Measurements from ENCODE around the gene AFG1L. TPM values are rescaled to one million over a fixed set of nuclear protein-coding genes. Genes with fewer than 3 reads are reported as not detected.

The AFG1L gene
- total RNA-seq, 4 donors from 2014 or later = 6.7 to 8.6 (median 7.4) TPM

DNA sequence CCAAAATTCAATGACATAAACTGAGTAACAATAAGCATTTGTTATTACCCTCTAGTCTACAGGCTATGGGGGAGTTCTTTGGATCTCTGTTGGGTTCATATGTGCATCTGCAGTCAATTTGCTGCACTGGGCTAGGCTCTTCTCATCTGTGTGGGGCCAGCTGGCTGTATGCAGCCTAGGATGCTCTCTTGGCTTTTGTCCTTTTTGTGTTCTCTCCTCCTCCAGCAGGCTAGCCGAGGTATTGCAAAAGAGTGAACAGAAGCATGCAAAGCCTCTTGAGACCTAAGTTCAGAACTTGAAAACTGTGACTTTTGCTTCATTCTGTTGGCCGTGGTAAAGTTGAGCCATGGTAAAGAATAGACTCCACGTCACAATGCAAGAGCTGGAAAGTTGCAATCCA, 203.0 kb downstream of the AFG1L start:
- H3K9me3 ChIP-seq = no peaks in the 10 kb centered on the region
- TF ChIP-seq, protein P1, sequence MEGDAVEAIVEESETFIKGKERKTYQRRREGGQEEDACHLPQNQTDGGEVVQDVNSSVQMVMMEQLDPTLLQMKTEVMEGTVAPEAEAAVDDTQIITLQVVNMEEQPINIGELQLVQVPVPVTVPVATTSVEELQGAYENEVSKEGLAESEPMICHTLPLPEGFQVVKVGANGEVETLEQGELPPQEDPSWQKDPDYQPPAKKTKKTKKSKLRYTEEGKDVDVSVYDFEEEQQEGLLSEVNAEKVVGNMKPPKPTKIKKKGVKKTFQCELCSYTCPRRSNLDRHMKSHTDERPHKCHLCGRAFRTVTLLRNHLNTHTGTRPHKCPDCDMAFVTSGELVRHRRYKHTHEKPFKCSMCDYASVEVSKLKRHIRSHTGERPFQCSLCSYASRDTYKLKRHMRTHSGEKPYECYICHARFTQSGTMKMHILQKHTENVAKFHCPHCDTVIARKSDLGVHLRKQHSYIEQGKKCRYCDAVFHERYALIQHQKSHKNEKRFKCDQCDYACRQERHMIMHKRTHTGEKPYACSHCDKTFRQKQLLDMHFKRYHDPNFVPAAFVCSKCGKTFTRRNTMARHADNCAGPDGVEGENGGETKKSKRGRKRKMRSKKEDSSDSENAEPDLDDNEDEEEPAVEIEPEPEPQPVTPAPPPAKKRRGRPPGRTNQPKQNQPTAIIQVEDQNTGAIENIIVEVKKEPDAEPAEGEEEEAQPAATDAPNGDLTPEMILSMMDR (IDR thresholded peaks at IDR 0.05) = peak in 3 of 6 experiments; percentile 19 to 38 (median 24)
- TF ChIP-seq POLR2A (IDR thresholded peaks at IDR 0.05) = no peak
- no peaks in the 10 kb centered on the region for H3K4me1 ChIP-seq
- DNase-seq = peak; percentile 9 to 25
- H3K27ac ChIP-seq = no peak overlapping the region
- intact Hi-C loops (cut with DNase I) = no loop called here
- WGBS, 2 donors = 36 to 44% methylated on average over 3 of the region's 3 CpGs
- H3K36me3 ChIP-seq = no peaks in the 10 kb centered on the region
- H3K27me3 ChIP-seq = no peaks in the 10 kb centered on the region
- H3K4me3 ChIP-seq (replicated peaks in 1 of 3) = no peak overlapping the region

DNA sequence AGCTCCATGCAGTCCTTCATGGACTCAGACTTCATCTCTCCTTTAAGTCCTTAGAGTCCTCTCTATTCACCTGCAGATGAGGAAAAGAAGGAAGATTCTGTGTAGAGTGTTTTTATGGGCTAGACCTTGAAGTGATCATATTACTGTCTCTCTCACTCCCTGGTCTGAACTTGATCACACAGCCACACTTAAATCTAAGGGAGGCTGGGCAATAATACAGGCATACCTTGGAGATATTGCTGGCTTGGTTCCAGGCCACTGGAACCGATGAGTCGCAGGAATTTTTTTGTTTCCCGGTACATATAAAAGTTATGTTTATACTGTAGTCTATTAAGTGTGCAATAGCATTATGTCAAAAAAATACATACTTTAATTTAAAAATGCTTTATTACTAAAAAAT, 206.7 kb downstream of the AFG1L start:
- intact Hi-C loops (cut with DNase I) = no loop called here
- WGBS, 2 donors = 43 to 55% methylated on average over 3 of the region's 3 CpGs
- no peak overlapping the region for H3K4me3 ChIP-seq (replicated peaks in 1 of 3)
- no peaks in the 10 kb centered on the region for H3K27me3 ChIP-seq
- H3K4me1 ChIP-seq = no peaks in the 10 kb centered on the region
- no peak for TF ChIP-seq POLR2A (IDR thresholded peaks at IDR 0.05)
- TF ChIP-seq, protein P1 (IDR thresholded peaks at IDR 0.05) = no peak
- H3K36me3 ChIP-seq = no peaks in the 10 kb centered on the region
- no peak for DNase-seq
- H3K9me3 ChIP-seq = no peaks in the 10 kb centered on the region
- no peak overlapping the region for H3K27ac ChIP-seq

- H3K4me3 ChIP-seq (replicated peaks in 1 of 3) = no peak overlapping the region
- no peak for DNase-seq
- no peak for TF ChIP-seq POLR2A (IDR thresholded peaks at IDR 0.05)
- TF ChIP-seq, protein P1 (IDR thresholded peaks at IDR 0.05) = no peak
- H3K27ac ChIP-seq = no peak overlapping the region
- no peaks in the 10 kb centered on the region for H3K36me3 ChIP-seq
- H3K9me3 ChIP-seq = no peaks in the 10 kb centered on the region
- WGBS, 2 donors = 84 to 94% methylated on average over 1 of the region's 1 CpG
- intact Hi-C loops (cut with DNase I) = no loop called here
- no peaks in the 10 kb centered on the region for H3K27me3 ChIP-seq
- no peaks in the 10 kb centered on the region for H3K4me1 ChIP-seq
Observed at GRCh38 chr6:108502832-108503231, 208.0 kb downstream of the AFG1L start.

DNA sequence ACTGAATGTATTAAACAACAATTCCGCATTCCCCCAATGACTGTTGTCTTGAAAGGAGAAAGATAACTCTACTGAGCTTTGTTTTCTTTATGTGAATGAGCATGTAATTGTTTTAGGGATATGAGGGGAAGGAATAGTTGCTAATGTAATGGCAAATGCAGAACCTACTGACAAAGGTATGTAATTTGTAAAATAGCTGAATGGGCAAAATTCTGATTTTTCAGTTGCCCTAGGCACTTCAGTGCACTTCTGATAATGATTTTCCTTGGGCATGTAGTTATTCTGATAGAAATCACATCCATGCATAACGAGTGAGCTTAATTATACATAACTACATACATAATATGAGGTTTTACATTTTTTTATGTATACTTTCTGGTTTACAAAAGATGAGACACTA, 212.5 kb downstream of the AFG1L start:
- 95% methylated on average over 2 of the region's 2 CpGs for WGBS, 2 donors
- no peaks in the 10 kb centered on the region for H3K4me1 ChIP-seq
- H3K27me3 ChIP-seq = no peaks in the 10 kb centered on the region
- H3K36me3 ChIP-seq = no peaks in the 10 kb centered on the region
- intact Hi-C loops (cut with DNase I) = no loop called here
- H3K9me3 ChIP-seq = no peaks in the 10 kb centered on the region
- no peak for TF ChIP-seq POLR2A (IDR thresholded peaks at IDR 0.05)
- TF ChIP-seq, protein P1 (IDR thresholded peaks at IDR 0.05) = no peak
- no peak overlapping the region for H3K27ac ChIP-seq
- no peak for DNase-seq
- no peak overlapping the region for H3K4me3 ChIP-seq (replicated peaks in 1 of 3)

DNA sequence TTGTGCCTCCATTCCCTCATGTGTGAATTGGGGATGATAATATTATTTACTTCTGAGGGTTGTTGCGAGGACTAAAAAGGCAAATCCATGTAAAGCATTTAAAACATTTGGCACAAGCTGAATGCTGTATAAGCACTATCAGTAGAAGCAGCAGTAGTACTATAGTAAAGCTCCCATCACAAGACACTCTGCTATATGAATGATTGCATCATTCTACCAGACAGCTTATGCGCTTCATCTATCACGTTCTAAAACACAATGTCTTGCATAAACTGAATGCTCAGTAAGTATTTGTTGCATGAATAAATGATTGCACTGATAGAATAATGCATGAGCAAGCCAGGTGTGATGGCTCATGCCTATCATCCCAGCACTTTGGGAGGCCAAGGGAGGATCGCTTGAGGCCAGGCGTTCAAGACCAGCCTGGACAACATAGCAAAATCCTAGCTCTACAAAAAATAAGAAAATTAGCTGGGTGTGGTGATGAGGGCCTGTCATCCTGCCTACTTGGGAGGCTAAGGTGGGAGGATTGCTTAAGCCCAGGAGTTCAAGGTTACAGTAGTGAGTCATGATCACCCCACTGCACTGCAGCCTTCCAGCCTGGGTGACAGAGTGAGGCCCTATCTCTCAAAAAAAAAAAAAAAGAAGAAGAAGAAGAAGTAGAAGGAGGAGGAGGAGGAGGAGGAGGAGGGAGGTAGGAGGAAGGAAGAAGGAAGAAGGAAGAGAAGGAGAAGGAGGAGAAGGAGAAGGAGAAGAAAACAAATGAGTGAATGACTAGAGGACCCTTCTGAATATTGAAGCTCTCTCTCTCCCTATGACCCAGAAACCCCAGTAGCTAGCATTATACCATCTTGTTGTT, 215.8 kb downstream of the AFG1L start:
- Histone ChIP-seq H3K4me3 (replicated peaks in 1 of 3) (no peak overlapping the region), H3K36me3 (no peaks in the 10 kb centered on the region), H3K9me3 (no peaks in the 10 kb centered on the region), H3K4me1 (no peaks in the 10 kb centered on the region), H3K27ac (no peak overlapping the region), H3K27me3 (no peaks in the 10 kb centered on the region)
- 76 to 88% methylated on average over 5 of the region's 5 CpGs for WGBS, 2 donors
- DNase-seq = no peak
- intact Hi-C loops (cut with DNase I) = no loop called here
- TF ChIP-seq, protein P1 (IDR thresholded peaks at IDR 0.05) = no peak
- no peak for TF ChIP-seq POLR2A (IDR thresholded peaks at IDR 0.05)
